Prostate gland (tissue), 2 donors: ENCODE data around the gene NTNG2. TPM values are rescaled to one million over a fixed set of nuclear protein-coding genes. Genes with fewer than 3 reads are reported as not detected.
A peak's percentile ranks its signal among the peaks of the same experiment; 100 is the strongest.

Experiments
- DNase-seq: peaks from one replicate; pipeline ENCODE4 v3.0.0-alpha.2; 2019; ENCODE audit warnings: low spot score
- H3K27ac ChIP-seq, 2 donors: fragments of 200-600 bp; sonication (generic); 2 replicates each; pipeline ENCODE4 v1.5.1; 2017 to 2019
- H3K27me3 ChIP-seq: fragments of 200-600 bp; sonication (generic); replicated peaks from 2 replicates; pipeline ENCODE4 v1.5.1; 2019; ENCODE audit not compliant: insufficient read depth
- H3K36me3 ChIP-seq, 2 donors: fragments of 200-600 bp; sonication (generic); 1 replicate in 1 of 2; 2 replicates in 1 of 2; pipeline versions ENCODE4 v1.5.1 to v1.8.1; 2017 to 2019
- H3K4me1 ChIP-seq: fragments of 200-600 bp; sonication (generic); replicated peaks from 2 replicates; pipeline ENCODE4 v1.5.1; 2019
- H3K4me3 ChIP-seq, 2 donors: fragments of 200-600 bp; sonication (generic); 2 replicates each; pipeline ENCODE4 v1.5.1; 2017 to 2019
- H3K9me3 ChIP-seq: fragments of 200-600 bp; sonication (generic); 2 replicates; pipeline ENCODE4 v1.5.1; 2017
- CTCF ChIP-seq, 4 experiments: fragments of 200-600 bp in 2 of 4; fragments of 450-650 bp in 2 of 4; sonication (generic) in 2 of 4; IDR thresholded peaks; 1 replicate in 3 of 4; 2 replicates in 1 of 4; pipeline ENCODE4 v1.5.1; 2016 to 2019; ENCODE audit warnings: antibody characterized with exemption in 4 of 4, mild to moderate bottlenecking in 2 of 4, moderate library complexity in 2 of 4
- POLR2A ChIP-seq: fragments of 450-650 bp; IDR thresholded peaks from one replicate; pipeline ENCODE4 v1.6.1; 2016; ENCODE audit warnings: antibody characterized with exemption, mild to moderate bottlenecking
- POLR2AphosphoS5 ChIP-seq: sonication (generic); formaldehyde crosslinking; IDR thresholded peaks from one replicate; pipeline ENCODE4 v1.6.1; 2017; ENCODE audit warnings: antibody characterized with exemption
- WGBS: methylation state at CpG from one replicate; pipeline ENCODE4 v1.1.5; 2018; 5-methylcytosine and 5-hydroxymethylcytosine counted together
- intact Hi-C: fragments of 100-400 bp; cut with DNase I; formaldehyde crosslinking; loops from one replicate; pipeline ENCODE4 v1.14.2; 2022
- total RNA-seq, 2 donors: library from RNA; depleted of rRNA; stranded (reverse); fragments of >200 nt; gene quantifications; one replicate each; pipeline ENCODE4 v1.1.0, GENCODE V29; 2016

Gene NTNG2
- total RNA-seq, 2 donors from 2014 or later: 12.7 to 37.4 TPM

GRCh38 chr9:132197856-132198550 is 36.1 kb downstream of the NTNG2 start:
- H3K4me1 ChIP-seq: peaks cover 3% of the 10 kb centered on the region
- no peak for TF ChIP-seq POLR2A
- TF ChIP-seq CTCF (IDR thresholded peaks at IDR 0.05): no peak

DNA sequence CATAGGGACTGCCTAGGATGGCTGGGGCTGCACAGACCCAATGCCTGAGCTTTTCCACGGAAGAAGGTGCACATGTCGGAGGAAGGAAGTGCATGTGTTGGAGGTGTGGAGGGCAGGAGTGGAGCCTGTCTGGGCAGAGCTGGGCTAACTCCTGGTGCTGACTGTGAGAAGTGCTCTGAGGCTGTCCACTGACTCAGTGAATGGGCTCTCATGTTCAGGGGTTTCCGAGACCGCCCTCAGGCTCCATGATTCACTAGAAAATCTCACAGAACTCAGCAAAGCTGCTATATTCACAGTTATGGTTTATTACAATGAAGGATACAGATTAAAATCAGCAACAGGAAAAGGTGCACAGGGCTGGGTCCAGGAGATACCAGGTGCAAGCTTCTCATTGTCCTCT is 37.2 kb downstream of the NTNG2 start:
- intact Hi-C loops: no loop called here
- peaks cover 3% of the 10 kb centered on the region for H3K4me1 ChIP-seq
- 94% methylated on average over 4 of the region's 4 CpGs for WGBS
- TF ChIP-seq POLR2AphosphoS5 (no peak), CTCF (IDR thresholded peaks at IDR 0.05) (no peak), POLR2A (no peak)
- DNase-seq: no peak
- H3K27ac ChIP-seq: no peak overlapping the region
- no peaks in the 10 kb centered on the region for H3K36me3 ChIP-seq
- H3K9me3 ChIP-seq: no peaks in the 10 kb centered on the region
- H3K27me3 ChIP-seq: no peaks in the 10 kb centered on the region
- no peak overlapping the region for H3K4me3 ChIP-seq

More at GRCh38 chr9:132197856-132198550, 36.1 kb downstream of the NTNG2 start:
- H3K27ac ChIP-seq: no peak overlapping the region
- DNase-seq: no peak
- H3K36me3 ChIP-seq: no peaks in the 10 kb centered on the region
- H3K27me3 ChIP-seq: no peaks in the 10 kb centered on the region
- H3K4me3 ChIP-seq: no peak overlapping the region
- 94% methylated on average over 51 of the region's 58 CpGs for WGBS
- intact Hi-C loops: no loop called here
- no peaks in the 10 kb centered on the region for H3K9me3 ChIP-seq

DNA sequence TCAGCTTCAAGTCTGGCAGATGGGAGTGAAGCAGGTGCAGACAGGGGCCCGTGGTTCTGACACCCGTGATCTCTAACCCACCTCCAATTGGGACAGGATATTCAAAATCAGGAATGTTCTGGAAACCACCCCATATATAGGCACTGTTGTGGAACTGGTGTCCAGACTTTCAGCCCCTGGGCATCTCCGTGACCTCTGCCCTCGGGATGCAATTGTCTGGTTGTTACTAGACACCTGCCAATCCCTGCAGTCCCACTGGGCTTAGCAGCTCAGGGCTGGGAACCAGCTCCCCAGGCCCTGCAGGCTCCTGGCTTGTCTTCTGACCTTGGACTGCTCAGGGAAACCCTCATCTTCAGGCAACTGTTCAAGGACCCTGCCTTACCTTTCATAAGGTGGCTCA is 38.8 kb downstream of the NTNG2 start:
- no peak for DNase-seq
- intact Hi-C loops: no loop called here
- Histone ChIP-seq H3K4me1 (peaks cover 3% of the 10 kb centered on the region), H3K27ac (peak overlapping the region in 1 of 2 donors; percentile 41), H3K4me3 (no peak overlapping the region), H3K36me3 (no peaks in the 10 kb centered on the region), H3K9me3 (no peaks in the 10 kb centered on the region), H3K27me3 (no peaks in the 10 kb centered on the region)
- 69% methylated on average over 4 of the region's 4 CpGs for WGBS
- TF ChIP-seq POLR2A: no peak
- TF ChIP-seq POLR2AphosphoS5: no peak
- no peak for TF ChIP-seq CTCF (IDR thresholded peaks at IDR 0.05)

DNA sequence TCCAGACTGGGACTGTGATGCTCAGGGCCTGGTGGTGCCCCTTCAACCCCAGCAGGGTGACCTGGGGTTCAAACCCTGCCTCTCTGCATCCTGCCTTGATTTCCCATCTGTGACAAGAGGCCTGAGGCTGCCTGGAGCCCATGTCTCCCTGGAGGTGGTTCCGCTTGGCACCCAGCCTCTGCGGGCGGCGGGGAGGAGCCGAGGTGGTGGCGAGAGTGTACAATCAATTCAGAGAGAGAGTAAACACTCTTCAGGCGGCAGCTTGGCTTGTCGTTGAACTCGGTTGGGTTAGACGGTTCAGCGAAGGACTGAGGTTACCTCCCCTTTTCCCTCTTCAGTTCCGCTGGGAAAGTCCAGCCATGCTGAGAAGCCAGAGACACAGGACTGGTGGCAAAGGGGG is 39.3 kb downstream of the NTNG2 start:
- H3K4me1 ChIP-seq: peaks cover 3% of the 10 kb centered on the region
- H3K27me3 ChIP-seq: no peaks in the 10 kb centered on the region
- peak; percentile 57 for TF ChIP-seq POLR2AphosphoS5
- TF ChIP-seq CTCF (IDR thresholded peaks at IDR 0.05): no peak
- H3K27ac ChIP-seq: peak overlapping the region in 1 of 2 donors; percentile 41
- H3K9me3 ChIP-seq: no peaks in the 10 kb centered on the region
- 38% methylated on average over 12 of the region's 12 CpGs for WGBS
- no peaks in the 10 kb centered on the region for H3K36me3 ChIP-seq
- DNase-seq: peak; percentile 59
- H3K4me3 ChIP-seq: no peak overlapping the region
- intact Hi-C loops: no loop called here
